K562 (cell line): ENCODE measurements around the gene HPCAL1. TPM values are rescaled to one million over a fixed set of nuclear protein-coding genes. Genes with fewer than 3 reads are reported as not detected.
A peak's percentile ranks its signal among the peaks of the same experiment; 100 is the strongest.

Source experiments
- ATAC-seq: fragments of 200-7000 bp; cut with Tn5 transposase; 3 replicates; pipeline ENCODE4 v1.9.1; 2020; ENCODE audit warnings: moderate library complexity
- BruUV-seq: library from RNA; stranded (reverse); fragments of 400-500 nt; replicated peaks from 2 replicates; lab custom pipeline; 2021; lab: Mats Ljungman, UMichigan
- CTCF ChIA-PET: fragments of 300-600 bp; formaldehyde crosslinking; extraction: SDS; loops from one replicate; lab custom pipeline; 2021; ENCODE audit warnings: low intra/inter-chr PET ratio; lab: Yijun Ruan, JAX
- POLR2A ChIA-PET: fragments of 300-600, 350-650 bp; sonication (Branson Sonifier 250); formaldehyde crosslinking; extraction: SDS; loops from one replicate; lab custom pipeline; 2021; ENCODE audit warnings: antibody characterized with exemption, inconsistent platforms; lab: Yijun Ruan, JAX
- DNase-seq, 4 experiments: peaks; one replicate each; pipeline versions ENCODE4 v3.0.0 to v3.0.0-alpha.2; 2011 to 2018; ENCODE audit warnings: low spot score in 3 of 4, mixed read lengths in 3 of 4; ENCODE audit errors: extremely low read depth in 1 of 4
- FAIRE-seq: peaks from 2 replicates; lab custom pipeline; 2011; peaks lifted over from hg19 to GRCh38; lab: Jason Lieb, UNC
- H2AFZ ChIP-seq: 2 replicates; pipeline ENCODE4 v1.6.0; 2011; ENCODE audit warnings: low read depth, low read length, control low read depth, inconsistent platforms
- H3K27ac ChIP-seq: fragments of 200-600 bp; 3 replicates; pipeline ENCODE4 v1.8.0; 2011; ENCODE audit warnings: low read depth, mild to moderate bottlenecking, control low read depth, inconsistent platforms, low read length, moderate library complexity, mixed read lengths; ENCODE audit errors: extremely low read depth
- H3K27me3 ChIP-seq, 2 experiments: fragments of 300-600 bp in 1 of 2; 2 replicates in 1 of 2; 3 replicates in 1 of 2; pipeline versions ENCODE4 v1.6.0 to v1.8.0; 2011; ENCODE audit warnings: inconsistent platforms in 2 of 2, low read length in 2 of 2, mild to moderate bottlenecking in 1 of 2, mixed read lengths in 1 of 2, moderate library complexity in 1 of 2; ENCODE audit not compliant: control insufficient read depth in 2 of 2, insufficient read depth in 2 of 2
- H3K36me3 ChIP-seq: fragments of 300-600 bp; 3 replicates; pipeline ENCODE4 v1.8.0; 2011; ENCODE audit warnings: mild to moderate bottlenecking, low read length, inconsistent platforms; ENCODE audit not compliant: control insufficient read depth, insufficient read depth
- H3K4me1 ChIP-seq, 2 experiments: fragments of 200-600 bp in 1 of 2; replicated peaks in 1 of 2; 2 replicates in 1 of 2; 3 replicates in 1 of 2; pipeline versions ENCODE4 v1.5.1 to v1.8.0; 2011; ENCODE audit warnings: inconsistent platforms in 2 of 2, low read length in 2 of 2, mild to moderate bottlenecking in 1 of 2, mixed read lengths in 1 of 2, moderate library complexity in 1 of 2; ENCODE audit not compliant: control insufficient read depth in 2 of 2, insufficient read depth in 2 of 2
- H3K4me2 ChIP-seq: 2 replicates; pipeline ENCODE4 v1.6.1; 2011; ENCODE audit warnings: low read length, control low read depth, inconsistent platforms, mixed read lengths; ENCODE audit not compliant: insufficient read depth
- H3K4me3 ChIP-seq: fragments of 200-600 bp; sonication (generic), shearing (Covaris generic); 2 replicates; pipeline ENCODE4 v1.5.1; 2016; ENCODE audit warnings: control low read depth, inconsistent platforms
- H3K79me2 ChIP-seq: fragments of 200-600 bp; 3 replicates; pipeline ENCODE4 v1.8.0; 2011; ENCODE audit warnings: low read length, inconsistent platforms; ENCODE audit not compliant: control insufficient read depth, insufficient read depth
- H3K9ac ChIP-seq, 2 experiments: 2 replicates each; pipeline versions ENCODE4 v1.6.0 to v1.6.1; 2011; ENCODE audit warnings: low read depth in 2 of 2, low read length in 2 of 2, control low read depth in 1 of 2, inconsistent platforms in 1 of 2, mild to moderate bottlenecking in 1 of 2, mixed read lengths in 1 of 2; ENCODE audit not compliant: insufficient read depth in 1 of 2
- H3K9me1 ChIP-seq: one replicate; pipeline ENCODE4 v1.6.0; 2011; ENCODE audit warnings: inconsistent platforms, mild to moderate bottlenecking, low read length, moderate library complexity; ENCODE audit not compliant: control insufficient read depth, insufficient read depth
- H3K9me3 ChIP-seq: replicated peaks from 2 replicates; pipeline ENCODE4 v1.5.1; 2011; ENCODE audit warnings: low read depth, low read length, inconsistent platforms; ENCODE audit not compliant: control insufficient read depth, insufficient read depth
- H4K20me1 ChIP-seq: replicated peaks from 2 replicates; pipeline ENCODE4 v1.6.1; 2011; ENCODE audit warnings: low read length, inconsistent platforms, mixed read lengths; ENCODE audit not compliant: control insufficient read depth, insufficient read depth
- ATF4 ChIP-seq: fragments of 450-650 bp; formaldehyde crosslinking; IDR thresholded peaks from 2 replicates; pipeline ENCODE4 v1.4.0; 2022; ENCODE audit warnings: mild to moderate bottlenecking, moderate library complexity
- CTBP1 ChIP-seq: fragments of 450-650 bp; IDR thresholded peaks from 2 replicates; pipeline ENCODE4 v1.6.1; 2016; ENCODE audit warnings: borderline replicate concordance
- GTF3C2 ChIP-seq: IDR thresholded peaks from 3 replicates; pipeline ENCODE4 v1.6.1; 2011; ENCODE audit warnings: borderline replicate concordance, mild to moderate bottlenecking, moderate library complexity; ENCODE audit not compliant: insufficient read length; ENCODE audit errors: extremely low read depth
- IRF9 ChIP-seq: fragments of 450-650 bp; IDR thresholded peaks from 2 replicates; pipeline ENCODE4 v1.6.1; 2016; ENCODE audit warnings: missing biosample characterization, missing genetic modification characterization
- NBN ChIP-seq: fragments of 450-650 bp; IDR thresholded peaks from 2 replicates; pipeline ENCODE4 v1.6.1; 2016; ENCODE audit warnings: low read depth, mild to moderate bottlenecking
- NFRKB ChIP-seq: fragments of 450-650 bp; IDR thresholded peaks from 2 replicates; pipeline ENCODE4 v1.6.1; 2016; ENCODE audit warnings: low read depth
- NR2F6 ChIP-seq: fragments of 450-650 bp; formaldehyde crosslinking; IDR thresholded peaks from 2 replicates; pipeline ENCODE4 v1.4.0; 2020; ENCODE audit warnings: mild to moderate bottlenecking
- ZNF282 ChIP-seq: sonication (generic); formaldehyde crosslinking; IDR thresholded peaks from 2 replicates; pipeline ENCODE4 v1.8.1; 2023; ENCODE audit warnings: missing genetic modification reagents
- ZNF408 ChIP-seq: fragments of 250-450 bp; sonication (Bioruptor Pico); IDR thresholded peaks from 2 replicates; pipeline ENCODE4 v1.4.0; 2020; ENCODE audit warnings: low read depth, mild to moderate bottlenecking, moderate library complexity
- ZNF586 ChIP-seq: fragments of 450-650 bp; formaldehyde crosslinking; conservative IDR thresholded peaks from 2 replicates; pipeline ENCODE4 v1.4.0; 2020; ENCODE audit warnings: mild to moderate bottlenecking, moderate library complexity
- ZNF589 ChIP-seq: fragments of 200-800 bp; sonication (Bioruptor generic); IDR thresholded peaks from 2 replicates; pipeline ENCODE4 v1.6.1; 2016; ENCODE audit warnings: low read depth, missing genetic modification characterization, missing compliant biosample characterization
- WGBS: fragments of 100-300 bp; shearing (Covaris generic); methylation state at CpG from one replicate; pipeline ENCODE4 v1.1.6; 2016; ENCODE audit warnings: low coverage, mixed read lengths; ENCODE audit not compliant: insufficient coverage; ENCODE audit errors: missing lambda C conversion rate; 5-methylcytosine and 5-hydroxymethylcytosine counted together
- in situ Hi-C: fragments of 300-500 bp; cut with MboI; formaldehyde crosslinking; loops from 4 replicates; pipeline ENCODE4 v1.15.0; 2018; ENCODE audit warnings: inconsistent platforms, mixed read lengths
- intact Hi-C: fragments of 100-400 bp; cut with micrococcal nuclease; formaldehyde crosslinking; loops from 2 replicates; pipeline ENCODE4 v1.14.2; 2022
- polyA plus RNA-seq, 8 experiments: library from polyadenylated mRNA; depleted of rRNA in 4 of 8; stranded (reverse) in 5 of 8; unstranded in 3 of 8; fragments of >200 nt; fragmentation: Nextera tagmentation in 2 of 8; fragmentation: Illumina TruSeq in 1 of 8; extraction: Ambion mirVana in 2 of 8; extraction: Trizol in 1 of 8; gene quantifications; 2 replicates each; pipeline versions ENCODE4 v1.2.1 to v1.2.3, GENCODE V29; 2011 to 2014; ENCODE audit warnings: inconsistent platforms in 1 of 8, missing spikeins in 1 of 8
- total RNA-seq, 7 experiments: library from RNA; depleted of rRNA in 6 of 7; stranded (reverse); fragments of >200 nt in 6 of 7; fragmentation: Illumina TruSeq in 2 of 7; extraction: Trizol in 2 of 7; gene quantifications; 2 replicates each; pipeline versions ENCODE4 v1.2.1 to v1.2.3, GENCODE V29; 2011 to 2021; ENCODE audit warnings: low replicate concordance in 1 of 7
- TF ChIP-seq, protein P1 (sequence below): fragments of 450-650 bp; conservative IDR thresholded peaks from 2 replicates; pipeline ENCODE4 v1.6.1; 2016; ENCODE audit warnings: missing genetic modification characterization, low read depth, mild to moderate bottlenecking, missing compliant biosample characterization, moderate library complexity
- TF ChIP-seq, protein P2 (sequence below): IDR thresholded peaks from 3 replicates; pipeline ENCODE4 v1.6.1; 2011; ENCODE audit warnings: borderline replicate concordance, mild to moderate bottlenecking; ENCODE audit not compliant: insufficient read length, insufficient read depth

The HPCAL1 gene
- total and polyA plus RNA-seq, 9 of the 15 experiments (the other 6 are each of a cell fraction or from before 2014, with no cell fraction given): 2.7 to 65.5 (median 23.9) TPM

GRCh38 chr2:10331702-10332401 is 29.1 kb downstream of the HPCAL1 start:
- ChIA-PET CTCF (no interaction called here), POLR2A (interaction anchor here (1.0 to 1.5 kb wide), 4 partner anchors 13 to 191 kb away, joined by 3 to 5 read pairs (median 4); no protein-coding TSS in a partner anchor)
- Histone ChIP-seq H3K4me3 (no peak overlapping the region), H3K36me3 (peaks cover 8% of the 10 kb centered on the region; the same call in 2 of the 3 replicates), H3K4me1 (peaks cover 45 to 72% of the 10 kb centered on the region in 2 experiments), H3K9me1 (no peaks in the 10 kb centered on the region), H3K27ac (peak overlapping the region; percentile 83), H2AFZ (peak overlapping the region; percentile 14; the same call in 1 of the 2 replicates), H3K27me3 (no peaks in the 10 kb centered on the region), H3K4me2 (peak overlapping the region; percentile 80), H3K9ac (peak overlapping the region; percentile 54 to 91; a peak in 3 of 4 replicates), H3K79me2 (peaks cover 95% of the 10 kb centered on the region), H3K9me3 (peaks cover 9% of the 10 kb centered on the region), H4K20me1 (peaks cover 13% of the 10 kb centered on the region)
- no TSS peak for BruUV-seq
- ATAC-seq (peak; percentile 40), FAIRE-seq (peak; percentile 6), DNase-seq (peak in 2 of 4 experiments; percentile 39 to 46)
- in situ Hi-C loops (no loop called here), intact Hi-C loops (loop anchor here (2.0 to 5.0 kb wide), 3 partner anchors 25 to 77 kb away; no protein-coding TSS in a partner anchor)
- 45% methylated on average over 10 of the region's 11 CpGs for WGBS
- TF ChIP-seq CTBP1 (peak; percentile 42; the same call in 1 of the 2 replicates), NFRKB (0 out of 2 replicates have a peak, but pooled peaks have one; percentile 13), IRF9 (tag) (no peak), ZNF408 (CRISPR knock-in tag) (no peak), GTF3C2 (no peak), NBN (peak; percentile 24; the same call in 1 of the 2 replicates), ZNF586 (no peak), ZNF589 (CRISPR knock-in tag) (peak; percentile 34; the same call in 1 of the 2 replicates), ATF4 (CRISPR knock-in tag) (peak; percentile 57; the same call in 1 of the 2 replicates), ZNF282 (CRISPR knock-in tag) (no peak), NR2F6 (CRISPR knock-in tag) (no peak)
- TF ChIP-seq, protein P1, sequence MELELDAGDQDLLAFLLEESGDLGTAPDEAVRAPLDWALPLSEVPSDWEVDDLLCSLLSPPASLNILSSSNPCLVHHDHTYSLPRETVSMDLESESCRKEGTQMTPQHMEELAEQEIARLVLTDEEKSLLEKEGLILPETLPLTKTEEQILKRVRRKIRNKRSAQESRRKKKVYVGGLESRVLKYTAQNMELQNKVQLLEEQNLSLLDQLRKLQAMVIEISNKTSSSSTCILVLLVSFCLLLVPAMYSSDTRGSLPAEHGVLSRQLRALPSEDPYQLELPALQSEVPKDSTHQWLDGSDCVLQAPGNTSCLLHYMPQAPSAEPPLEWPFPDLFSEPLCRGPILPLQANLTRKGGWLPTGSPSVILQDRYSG (tag): no peak
- TF ChIP-seq, protein P2, sequence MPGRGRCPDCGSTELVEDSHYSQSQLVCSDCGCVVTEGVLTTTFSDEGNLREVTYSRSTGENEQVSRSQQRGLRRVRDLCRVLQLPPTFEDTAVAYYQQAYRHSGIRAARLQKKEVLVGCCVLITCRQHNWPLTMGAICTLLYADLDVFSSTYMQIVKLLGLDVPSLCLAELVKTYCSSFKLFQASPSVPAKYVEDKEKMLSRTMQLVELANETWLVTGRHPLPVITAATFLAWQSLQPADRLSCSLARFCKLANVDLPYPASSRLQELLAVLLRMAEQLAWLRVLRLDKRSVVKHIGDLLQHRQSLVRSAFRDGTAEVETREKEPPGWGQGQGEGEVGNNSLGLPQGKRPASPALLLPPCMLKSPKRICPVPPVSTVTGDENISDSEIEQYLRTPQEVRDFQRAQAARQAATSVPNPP: no peak
